ENCODE measurements around the gene MBTPS1.

- TF ChIP-seq POLR2A (IDR thresholded peaks at IDR 0.05), result no peak
- no peak for TF ChIP-seq CTCF (IDR thresholded peaks at IDR 0.05)
Observed at GRCh38 chr16:84009282-84009681, 107.5 kb downstream of the MBTPS1 start.

Data from suprapubic skin (tissue), 3 donors.